ENCODE results near the gene ARHGEF5. TPM values are rescaled to one million over a fixed set of nuclear protein-coding genes. Genes with fewer than 3 reads are reported as not detected.

Gene ARHGEF5
- total and polyA plus RNA-seq, 2 of the 4 experiments (the other 2 are of a cell fraction): under 0.01 to 0.19 TPM

DNA sequence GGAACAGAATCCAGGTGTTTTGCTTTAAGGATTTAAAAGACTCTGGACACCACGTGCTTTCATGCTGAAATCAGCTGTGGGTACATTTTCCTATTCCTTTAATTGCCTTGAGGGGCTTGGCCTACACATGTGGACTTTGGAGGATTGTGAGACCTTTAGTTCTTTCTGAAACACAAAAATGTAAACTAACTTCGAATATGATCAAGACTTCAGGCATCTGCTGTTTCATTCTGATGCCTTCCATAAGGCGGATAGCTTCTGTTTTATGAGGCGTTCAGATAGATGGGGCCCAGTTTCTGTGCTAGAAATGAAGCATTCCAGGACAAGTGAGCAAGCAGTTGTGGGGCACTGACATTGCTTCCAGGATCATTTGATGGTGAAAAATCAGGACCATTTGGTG lies 49.7 kb downstream of the ARHGEF5 start:
- H2BK5ac ChIP-seq (ENCODE audit: low read depth, low read length, poor library complexity, severe bottlenecking): no peak overlapping the region
- no peaks in the 10 kb centered on the region for H3K36me3 ChIP-seq (ENCODE audit: control insufficient read depth, insufficient read depth, low read length)
- no peak overlapping the region for H3K14ac ChIP-seq (replicated peaks; ENCODE audit: low read depth, low read length)
- H3K4me1 ChIP-seq (ENCODE audit: control insufficient read depth, insufficient read depth, low read length): no peaks in the 10 kb centered on the region
- H3K9me3 ChIP-seq (ENCODE audit: control insufficient read depth, insufficient read depth, low read length): peaks cover 17% of the 10 kb centered on the region; the same call in 1 of the 2 replicates
- no peak overlapping the region for H4K5ac ChIP-seq (ENCODE audit: low read depth, low read length)
- no peak overlapping the region for H2BK120ac ChIP-seq (ENCODE audit: low read depth, low read length)
- TF ChIP-seq CEBPB (IDR thresholded peaks at IDR 0.05; ENCODE audit: low read depth, low read length): no peak
- TF ChIP-seq MAZ (IDR thresholded peaks at IDR 0.05; ENCODE audit: borderline replicate concordance, low read depth, low read length): no peak
- TF ChIP-seq MAFK (IDR thresholded peaks at IDR 0.05; ENCODE audit: low read depth, low read length): no peak
- TF ChIP-seq BHLHE40 (IDR thresholded peaks at IDR 0.05; ENCODE audit: low read depth, low read length): no peak
- TF ChIP-seq, protein P1, sequence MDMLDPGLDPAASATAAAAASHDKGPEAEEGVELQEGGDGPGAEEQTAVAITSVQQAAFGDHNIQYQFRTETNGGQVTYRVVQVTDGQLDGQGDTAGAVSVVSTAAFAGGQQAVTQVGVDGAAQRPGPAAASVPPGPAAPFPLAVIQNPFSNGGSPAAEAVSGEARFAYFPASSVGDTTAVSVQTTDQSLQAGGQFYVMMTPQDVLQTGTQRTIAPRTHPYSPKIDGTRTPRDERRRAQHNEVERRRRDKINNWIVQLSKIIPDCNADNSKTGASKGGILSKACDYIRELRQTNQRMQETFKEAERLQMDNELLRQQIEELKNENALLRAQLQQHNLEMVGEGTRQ (IDR thresholded peaks at IDR 0.05; ENCODE audit: low read depth, low read length): no peak
- no peak for TF ChIP-seq SMC3 (IDR thresholded peaks at IDR 0.05; ENCODE audit: low read depth, low read length)
- no peak for TF ChIP-seq NFE2L2 (IDR thresholded peaks at IDR 0.05; ENCODE audit: low read depth, low read length)
- TF ChIP-seq POLR2A (IDR thresholded peaks at IDR 0.05; ENCODE audit: low read depth, low read length): no peak
- no peak for TF ChIP-seq MXI1 (IDR thresholded peaks at IDR 0.05; ENCODE audit: borderline replicate concordance, low read depth, low read length)
- TF ChIP-seq CHD1 (IDR thresholded peaks at IDR 0.05; ENCODE audit: low read depth, low read length): no peak
- TF ChIP-seq, protein P2, sequence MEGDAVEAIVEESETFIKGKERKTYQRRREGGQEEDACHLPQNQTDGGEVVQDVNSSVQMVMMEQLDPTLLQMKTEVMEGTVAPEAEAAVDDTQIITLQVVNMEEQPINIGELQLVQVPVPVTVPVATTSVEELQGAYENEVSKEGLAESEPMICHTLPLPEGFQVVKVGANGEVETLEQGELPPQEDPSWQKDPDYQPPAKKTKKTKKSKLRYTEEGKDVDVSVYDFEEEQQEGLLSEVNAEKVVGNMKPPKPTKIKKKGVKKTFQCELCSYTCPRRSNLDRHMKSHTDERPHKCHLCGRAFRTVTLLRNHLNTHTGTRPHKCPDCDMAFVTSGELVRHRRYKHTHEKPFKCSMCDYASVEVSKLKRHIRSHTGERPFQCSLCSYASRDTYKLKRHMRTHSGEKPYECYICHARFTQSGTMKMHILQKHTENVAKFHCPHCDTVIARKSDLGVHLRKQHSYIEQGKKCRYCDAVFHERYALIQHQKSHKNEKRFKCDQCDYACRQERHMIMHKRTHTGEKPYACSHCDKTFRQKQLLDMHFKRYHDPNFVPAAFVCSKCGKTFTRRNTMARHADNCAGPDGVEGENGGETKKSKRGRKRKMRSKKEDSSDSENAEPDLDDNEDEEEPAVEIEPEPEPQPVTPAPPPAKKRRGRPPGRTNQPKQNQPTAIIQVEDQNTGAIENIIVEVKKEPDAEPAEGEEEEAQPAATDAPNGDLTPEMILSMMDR (conservative IDR thresholded peaks at IDR 0.05; ENCODE audit: low read depth, low read length): no peak
- no peak for TF ChIP-seq FOS (IDR thresholded peaks at IDR 0.05; ENCODE audit: low read depth, low read length)
- no peak for TF ChIP-seq RAD21 (IDR thresholded peaks at IDR 0.05; ENCODE audit: low read length)
- TF ChIP-seq, protein P3, sequence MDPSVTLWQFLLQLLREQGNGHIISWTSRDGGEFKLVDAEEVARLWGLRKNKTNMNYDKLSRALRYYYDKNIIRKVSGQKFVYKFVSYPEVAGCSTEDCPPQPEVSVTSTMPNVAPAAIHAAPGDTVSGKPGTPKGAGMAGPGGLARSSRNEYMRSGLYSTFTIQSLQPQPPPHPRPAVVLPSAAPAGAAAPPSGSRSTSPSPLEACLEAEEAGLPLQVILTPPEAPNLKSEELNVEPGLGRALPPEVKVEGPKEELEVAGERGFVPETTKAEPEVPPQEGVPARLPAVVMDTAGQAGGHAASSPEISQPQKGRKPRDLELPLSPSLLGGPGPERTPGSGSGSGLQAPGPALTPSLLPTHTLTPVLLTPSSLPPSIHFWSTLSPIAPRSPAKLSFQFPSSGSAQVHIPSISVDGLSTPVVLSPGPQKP (IDR thresholded peaks at IDR 0.05; ENCODE audit: borderline replicate concordance, low read depth, low read length): no peak
- no peak overlapping the region for H3K18ac ChIP-seq (ENCODE audit: low read depth, low read length)
- in situ Hi-C loops (cut with MboI; ENCODE audit: low sequenced_read_pairs): no loop called here
- no peak overlapping the region for H3K27ac ChIP-seq (ENCODE audit: insufficient read depth, low read length)
- no peak overlapping the region for H3K56ac ChIP-seq (ENCODE audit: extremely low read depth, insufficient read depth, low read length)
- no peak for DNase-seq
- H3K23ac ChIP-seq (ENCODE audit: low read depth, low read length): no peak overlapping the region
- no peak overlapping the region for H3K4me2 ChIP-seq (ENCODE audit: low read depth, low read length)
- H2AK5ac ChIP-seq (ENCODE audit: low read depth, low read length): no peak overlapping the region
- H3K9ac ChIP-seq (ENCODE audit: low read depth, low read length): no peak overlapping the region
- BruUV-seq (replicated peaks): no TSS peak
- POLR2A ChIA-PET (ENCODE audit: unreplicated experiment): no interaction called here
- no peaks in the 10 kb centered on the region for H3K79me1 ChIP-seq (ENCODE audit: low read depth in 1 of 2, low read length in 2 of 2)
- H3K9me1 ChIP-seq (ENCODE audit: insufficient read depth, low read length): no peaks in the 10 kb centered on the region
- no peak overlapping the region for H2AK9ac ChIP-seq (replicated peaks; ENCODE audit: low read depth, low read length, poor library complexity)
- H3K4ac ChIP-seq (ENCODE audit: low read depth, low read length): no peak overlapping the region
- H2BK20ac ChIP-seq (ENCODE audit: low read depth, low read length): no peak overlapping the region
- H4K8ac ChIP-seq (ENCODE audit: low read depth in 2 of 2, low read length in 2 of 2): no peak overlapping the region
- ATAC-seq (ENCODE audit: low read depth): no peak
- H3K4me3 ChIP-seq (ENCODE audit: insufficient read depth, low read depth, low read length): no peak overlapping the region
- CTCF ChIA-PET: no interaction called here
- dilution Hi-C loops (cut with HindIII; ENCODE audit: low sequenced_read_pairs, unreplicated experiment): no loop called here
- 75% methylated on average over 2 of the region's 4 CpGs; no CpG with 5 or more reads in 1 of the 2 experiments for WGBS, 2 experiments (ENCODE audit: extremely low coverage in 2 of 2, insufficient read length in 1 of 2)
- H2AFZ ChIP-seq (replicated peaks; ENCODE audit: low read length, poor library complexity): no peak overlapping the region
- H2BK15ac ChIP-seq (ENCODE audit: low read depth, low read length): no peak overlapping the region
- H4K91ac ChIP-seq (ENCODE audit: insufficient read depth, low read depth, low read length): no peak overlapping the region
- intact Hi-C loops (cut with micrococcal nuclease): no loop called here
- no peaks in the 10 kb centered on the region for H3K27me3 ChIP-seq (ENCODE audit: control insufficient read depth, insufficient read depth, low read length)
- no peaks in the 10 kb centered on the region for H4K20me1 ChIP-seq (ENCODE audit: insufficient read depth, low read length)

All from IMR-90 (cell line).